ENCODE results near the gene AOC3.
"Not testable (repeated sequence)": the region's sequence is repeated elsewhere in the genome, so short reads cannot be mapped to it uniquely, and the experiment has no call there.

Gene AOC3

GRCh38 chr17:42899981-42900380 lies 49.0 kb downstream of the AOC3 start:
- WGBS: 94% methylated on average over 3 of the region's 3 CpGs
- not testable (repeated sequence) for H3K27me3 ChIP-seq (ENCODE audit: insufficient read depth, low read length); H3K36me3 ChIP-seq (ENCODE audit: insufficient read depth, low read length); H3K9me3 ChIP-seq (ENCODE audit: insufficient read depth, low read depth, low read length); H3K27ac ChIP-seq (ENCODE audit: low read depth, low read length); H3K4me3 ChIP-seq (ENCODE audit: low read length); H3K4me1 ChIP-seq (ENCODE audit: insufficient read depth, low read length); H3K9ac ChIP-seq (ENCODE audit: low read depth, low read length)

GRCh38 chr17:42900460-42901331 lies 49.7 kb downstream of the AOC3 start, which contains the start of gene G6PC1:
G6PC1 (plus strand) TSS chr17:42900799; CDS start chr17:42900877, 78 bp downstream.
- H3K9me3 ChIP-seq (ENCODE audit: insufficient read depth, low read depth, low read length): no peaks in the 10 kb centered on the region
- no peaks in the 10 kb centered on the region for H3K27me3 ChIP-seq (ENCODE audit: insufficient read depth, low read length)
- H3K36me3 ChIP-seq (ENCODE audit: insufficient read depth, low read length): no peaks in the 10 kb centered on the region
- H3K4me3 ChIP-seq (ENCODE audit: low read length): no peak within 1 kb of the TSS
- H3K4me1 ChIP-seq (ENCODE audit: insufficient read depth, low read length): no peaks in the 10 kb centered on the region
- WGBS: 90% methylated on average over 12 of the region's 12 CpGs
- no peak within 1 kb of the TSS for H3K27ac ChIP-seq (ENCODE audit: low read depth, low read length)
- H3K9ac ChIP-seq (ENCODE audit: low read depth, low read length): no peak within 1 kb of the TSS

GRCh38 chr17:42901535-42902229 lies 50.7 kb downstream of the AOC3 start:
- WGBS: 95% methylated on average over 10 of the region's 10 CpGs
- Histone ChIP-seq H3K9me3 (ENCODE audit: insufficient read depth, low read depth, low read length) (no peaks in the 10 kb centered on the region), H3K36me3 (ENCODE audit: insufficient read depth, low read length) (no peaks in the 10 kb centered on the region), H3K27me3 (ENCODE audit: insufficient read depth, low read length) (no peaks in the 10 kb centered on the region), H3K9ac (ENCODE audit: low read depth, low read length) (no peak overlapping the region), H3K4me3 (ENCODE audit: low read length) (no peak overlapping the region), H3K27ac (ENCODE audit: low read depth, low read length) (no peak overlapping the region), H3K4me1 (ENCODE audit: insufficient read depth, low read length) (no peaks in the 10 kb centered on the region)

GRCh38 chr17:42904110-42904469 lies 53.1 kb downstream of the AOC3 start:
- Histone ChIP-seq H3K36me3 (ENCODE audit: insufficient read depth, low read length) (no peaks in the 10 kb centered on the region), H3K4me3 (ENCODE audit: low read length) (no peak overlapping the region), H3K27me3 (ENCODE audit: insufficient read depth, low read length) (no peaks in the 10 kb centered on the region), H3K27ac (ENCODE audit: low read depth, low read length) (no peak overlapping the region), H3K9me3 (ENCODE audit: insufficient read depth, low read depth, low read length) (no peaks in the 10 kb centered on the region), H3K4me1 (ENCODE audit: insufficient read depth, low read length) (no peaks in the 10 kb centered on the region), H3K9ac (ENCODE audit: low read depth, low read length) (no peak overlapping the region)
- 89% methylated on average over 6 of the region's 6 CpGs for WGBS

GRCh38 chr17:42906772-42907446 lies 55.9 kb downstream of the AOC3 start:
- 88% methylated on average over 8 of the region's 8 CpGs for whole genome bisulfite sequencing
- Histone ChIP-seq H3K27ac (ENCODE audit: low read depth, low read length) (no peak overlapping the region), H3K9ac (ENCODE audit: low read depth, low read length) (no peak overlapping the region), H3K27me3 (ENCODE audit: insufficient read depth, low read length) (no peaks in the 10 kb centered on the region), H3K9me3 (ENCODE audit: insufficient read depth, low read depth, low read length) (no peaks in the 10 kb centered on the region), H3K4me3 (ENCODE audit: low read length) (no peak overlapping the region), H3K36me3 (ENCODE audit: insufficient read depth, low read length) (no peaks in the 10 kb centered on the region), H3K4me1 (ENCODE audit: insufficient read depth, low read length) (no peaks in the 10 kb centered on the region)
